NB4 (cell line): ENCODE measurements around the gene ABCA10.

Experiments
- DNase-seq: peaks from one replicate; pipeline ENCODE4 v3.0.0; 2010; ENCODE audit warnings: low read depth
- H3K4me3 ChIP-seq: one replicate; pipeline ENCODE4 v1.5.1; 2011; ENCODE audit warnings: mild to moderate bottlenecking, low read depth, low read length, moderate library complexity
- MYC ChIP-seq: IDR thresholded peaks from 2 replicates; pipeline ENCODE4 v1.6.1; 2011; ENCODE audit warnings: low read depth, low read length
- POLR2A ChIP-seq: IDR thresholded peaks from 2 replicates; pipeline ENCODE4 v1.6.1; 2011; ENCODE audit warnings: mild to moderate bottlenecking; ENCODE audit not compliant: insufficient read length; ENCODE audit errors: extremely low read depth
- TF ChIP-seq, protein P1 (sequence below): IDR thresholded peaks from 2 replicates; pipeline ENCODE4 v1.6.1; 2011; ENCODE audit warnings: low read depth, low read length
- TF ChIP-seq, protein P2 (sequence below): IDR thresholded peaks from one replicate; pipeline ENCODE4 v1.5.1; 2012; ENCODE audit warnings: low read depth, low read length

The ABCA10 gene

DNA sequence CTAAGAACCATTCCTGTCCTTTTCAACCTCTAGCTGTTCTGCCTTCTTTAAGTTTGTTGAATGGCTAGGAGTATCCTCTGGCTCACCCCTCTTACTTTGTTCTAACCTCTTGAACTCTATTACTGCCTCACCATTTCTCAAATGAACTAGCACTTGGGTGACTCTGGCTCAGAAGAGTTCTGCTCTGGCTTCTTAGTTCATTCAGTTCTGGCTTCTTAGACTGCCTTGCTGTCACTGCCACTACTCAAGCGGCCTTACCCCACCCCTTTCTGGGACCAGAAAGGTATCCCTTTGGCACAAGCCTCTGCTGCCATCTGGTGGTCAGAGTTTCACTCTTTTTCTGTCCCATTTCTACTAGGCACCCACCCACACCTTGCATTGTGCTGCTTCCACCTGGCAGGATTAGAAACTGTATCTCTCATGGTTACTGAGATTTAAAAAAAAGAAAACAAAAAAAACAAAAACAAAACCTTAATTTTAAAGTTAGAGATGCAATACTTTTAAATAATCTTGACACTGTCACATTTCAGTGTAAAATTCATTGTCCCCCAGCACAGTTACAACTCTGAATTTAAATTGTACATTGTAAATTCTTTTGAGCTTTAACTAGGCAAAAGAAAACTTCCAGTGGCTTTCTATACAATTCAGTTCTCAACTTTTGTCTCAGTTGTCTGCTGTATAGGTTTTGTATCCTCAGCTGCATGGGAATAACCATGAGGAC is 6.9 kb upstream of the ABCA10 start:
- no peak overlapping the region for H3K4me3 ChIP-seq
- no peak for TF ChIP-seq MYC
- TF ChIP-seq POLR2A = no peak
- TF ChIP-seq, protein P1, sequence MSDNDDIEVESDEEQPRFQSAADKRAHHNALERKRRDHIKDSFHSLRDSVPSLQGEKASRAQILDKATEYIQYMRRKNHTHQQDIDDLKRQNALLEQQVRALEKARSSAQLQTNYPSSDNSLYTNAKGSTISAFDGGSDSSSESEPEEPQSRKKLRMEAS = no peak
- TF ChIP-seq, protein P2, sequence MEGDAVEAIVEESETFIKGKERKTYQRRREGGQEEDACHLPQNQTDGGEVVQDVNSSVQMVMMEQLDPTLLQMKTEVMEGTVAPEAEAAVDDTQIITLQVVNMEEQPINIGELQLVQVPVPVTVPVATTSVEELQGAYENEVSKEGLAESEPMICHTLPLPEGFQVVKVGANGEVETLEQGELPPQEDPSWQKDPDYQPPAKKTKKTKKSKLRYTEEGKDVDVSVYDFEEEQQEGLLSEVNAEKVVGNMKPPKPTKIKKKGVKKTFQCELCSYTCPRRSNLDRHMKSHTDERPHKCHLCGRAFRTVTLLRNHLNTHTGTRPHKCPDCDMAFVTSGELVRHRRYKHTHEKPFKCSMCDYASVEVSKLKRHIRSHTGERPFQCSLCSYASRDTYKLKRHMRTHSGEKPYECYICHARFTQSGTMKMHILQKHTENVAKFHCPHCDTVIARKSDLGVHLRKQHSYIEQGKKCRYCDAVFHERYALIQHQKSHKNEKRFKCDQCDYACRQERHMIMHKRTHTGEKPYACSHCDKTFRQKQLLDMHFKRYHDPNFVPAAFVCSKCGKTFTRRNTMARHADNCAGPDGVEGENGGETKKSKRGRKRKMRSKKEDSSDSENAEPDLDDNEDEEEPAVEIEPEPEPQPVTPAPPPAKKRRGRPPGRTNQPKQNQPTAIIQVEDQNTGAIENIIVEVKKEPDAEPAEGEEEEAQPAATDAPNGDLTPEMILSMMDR = peak; percentile 50
- peak; percentile 76 for DNase-seq

GRCh38 chr17:69232650-69233049 is 4.0 kb upstream of the ABCA10 start:
- H3K4me3 ChIP-seq = no peak overlapping the region
- TF ChIP-seq, protein P1 = no peak
- no peak for TF ChIP-seq POLR2A
- TF ChIP-seq, protein P2 = no peak
- no peak for TF ChIP-seq MYC
- DNase-seq = no peak

DNA sequence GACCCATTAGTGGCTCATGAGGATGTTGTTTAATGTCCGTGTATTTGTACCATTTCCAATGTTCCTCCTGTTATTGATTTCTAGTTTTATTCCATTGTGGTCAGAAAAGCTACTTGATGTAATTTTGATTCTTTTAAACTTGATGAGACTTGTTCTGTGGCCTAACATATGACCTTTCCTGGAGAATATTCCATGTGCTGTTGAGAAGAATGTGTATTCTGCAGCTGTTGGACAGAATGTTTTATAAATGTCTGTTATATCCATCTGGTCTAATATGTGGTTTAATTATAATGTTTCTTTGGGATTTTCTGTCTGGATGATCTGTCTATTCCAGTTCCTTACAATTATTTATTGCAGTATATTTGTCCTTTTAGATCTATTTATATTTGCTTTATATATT is 2.9 kb upstream of the ABCA10 start:
- DNase-seq = no peak
- H3K4me3 ChIP-seq = no peak overlapping the region
- TF ChIP-seq, protein P2 = no peak
- TF ChIP-seq, protein P1 = no peak
- TF ChIP-seq MYC (no peak), POLR2A (no peak)

GRCh38 chr17:69230939-69231338 is 2.3 kb upstream of the ABCA10 start:
- no peak for DNase-seq
- H3K4me3 ChIP-seq = no peak overlapping the region
- TF ChIP-seq, protein P1 = no peak
- no peak for TF ChIP-seq MYC
- TF ChIP-seq, protein P2 = no peak
- no peak for TF ChIP-seq POLR2A

- TF ChIP-seq POLR2A (no peak), MYC (no peak)
- TF ChIP-seq, protein P1 = no peak
- TF ChIP-seq, protein P2 = no peak
- DNase-seq = no peak
- no peak overlapping the region for H3K4me3 ChIP-seq
Measured at GRCh38 chr17:69228018-69228417, 606 bp downstream of the ABCA10 start.
